ENCODE measurements around the gene PCDHB10.
"Not testable (repeated sequence)": the region's sequence is repeated elsewhere in the genome, so short reads cannot be mapped to it uniquely, and the experiment has no call there.

Gene PCDHB10

DNA sequence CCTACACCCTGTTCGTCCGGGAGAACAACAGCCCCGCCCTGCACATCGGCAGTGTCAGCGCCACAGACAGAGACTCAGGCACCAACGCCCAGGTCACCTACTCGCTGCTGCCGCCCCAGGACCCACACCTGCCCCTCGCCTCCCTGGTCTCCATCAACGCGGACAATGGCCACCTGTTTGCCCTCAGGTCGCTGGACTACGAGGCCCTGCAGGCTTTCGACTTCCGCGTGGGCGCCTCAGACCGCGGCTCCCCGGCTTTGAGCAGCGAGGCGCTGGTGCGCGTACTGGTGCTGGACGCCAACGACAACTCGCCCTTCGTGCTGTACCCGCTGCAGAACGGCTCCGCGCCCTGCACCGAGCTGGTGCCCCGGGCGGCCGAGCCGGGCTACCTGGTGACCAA, 3.5 kb upstream of the PCDHB10 start:
- not testable (repeated sequence) for DNase-seq

GRCh38 chr5:141189131-141189530, 3.0 kb upstream of the PCDHB10 start:
- DNase-seq = not testable (repeated sequence)

- not testable (repeated sequence) for DNase-seq
Observed at GRCh38 chr5:141194332-141194731, 2.2 kb downstream of the PCDHB10 start.

DNA sequence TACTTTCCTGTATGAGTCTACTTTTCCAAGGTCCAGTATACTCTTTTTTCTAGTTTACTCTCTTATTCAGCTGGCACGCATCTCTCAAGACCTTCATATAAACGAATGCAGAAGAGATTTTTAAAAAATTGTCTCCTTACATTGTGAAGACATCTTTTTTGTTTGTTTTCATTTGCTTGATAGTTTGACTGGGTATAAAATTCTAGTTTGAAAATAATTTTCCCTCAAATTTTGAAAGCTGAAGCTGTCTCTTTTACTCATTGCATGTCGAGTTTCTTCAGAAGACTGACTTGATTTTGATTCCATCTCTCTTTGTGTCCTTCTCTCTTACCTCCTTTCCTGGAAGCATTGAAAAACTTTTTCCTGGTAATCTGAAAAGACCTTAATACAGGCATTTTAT, 4.2 kb downstream of the PCDHB10 start:
- DNase-seq = no peak

- DNase-seq = peak; percentile 13
Observed at GRCh38 chr5:141199359-141200235, 7.4 kb downstream of the PCDHB10 start, which contains the start of gene PCDHB11. TSS of gene PCDHB11 (plus strand) at chr5:141199627. CDS start at chr5:141199775, 148 bp downstream.

- not testable (repeated sequence) for DNase-seq
Observed at GRCh38 chr5:141201126-141201525, 9.0 kb downstream of the PCDHB10 start.

DNA sequence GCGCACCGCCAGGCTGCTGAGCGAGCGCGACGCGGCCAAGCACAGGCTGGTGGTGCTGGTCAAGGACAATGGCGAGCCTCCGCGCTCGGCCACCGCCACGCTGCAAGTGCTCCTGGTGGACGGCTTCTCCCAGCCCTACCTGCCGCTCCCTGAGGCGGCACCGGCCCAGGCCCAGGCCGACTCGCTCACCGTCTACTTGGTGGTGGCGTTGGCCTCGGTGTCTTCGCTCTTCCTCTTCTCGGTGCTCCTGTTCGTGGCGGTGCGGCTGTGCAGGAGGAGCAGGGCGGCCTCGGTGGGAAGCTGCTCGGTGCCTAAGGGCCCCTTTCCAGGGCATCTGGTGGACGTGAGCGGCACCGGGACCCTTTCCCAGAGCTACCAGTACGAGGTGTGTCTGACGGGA, 9.5 kb downstream of the PCDHB10 start:
- DNase-seq = not testable (repeated sequence)

DNA sequence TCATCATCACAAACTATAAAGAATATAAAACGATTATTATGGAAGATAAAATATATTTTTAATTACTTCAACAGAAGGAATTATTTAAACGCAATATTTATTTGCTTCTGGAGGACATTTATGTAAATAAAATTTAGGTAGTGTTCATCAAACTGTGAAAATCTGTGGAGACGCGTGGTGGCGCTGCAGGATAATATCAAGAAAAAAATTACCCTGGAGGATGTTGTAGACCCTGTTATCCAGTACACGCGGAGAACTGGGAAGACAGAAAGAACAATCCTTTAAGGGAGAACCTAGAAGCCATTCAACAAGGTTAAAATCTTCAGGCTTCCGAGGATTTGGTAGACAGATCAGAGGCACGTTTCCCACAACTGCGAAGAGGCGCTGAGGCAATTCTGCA, 16.3 kb downstream of the PCDHB10 start, which contains the start of gene PCDHB12:
TSS of gene PCDHB12 (plus strand) at position 242 of the 400 bp plus-strand sequence. CDS start 189 bp downstream, outside the sequence.
- DNase-seq = peak; percentile 3

GRCh38 chr5:141210281-141210680, 18.1 kb downstream of the PCDHB10 start:
- not testable (repeated sequence) for DNase-seq

DNA sequence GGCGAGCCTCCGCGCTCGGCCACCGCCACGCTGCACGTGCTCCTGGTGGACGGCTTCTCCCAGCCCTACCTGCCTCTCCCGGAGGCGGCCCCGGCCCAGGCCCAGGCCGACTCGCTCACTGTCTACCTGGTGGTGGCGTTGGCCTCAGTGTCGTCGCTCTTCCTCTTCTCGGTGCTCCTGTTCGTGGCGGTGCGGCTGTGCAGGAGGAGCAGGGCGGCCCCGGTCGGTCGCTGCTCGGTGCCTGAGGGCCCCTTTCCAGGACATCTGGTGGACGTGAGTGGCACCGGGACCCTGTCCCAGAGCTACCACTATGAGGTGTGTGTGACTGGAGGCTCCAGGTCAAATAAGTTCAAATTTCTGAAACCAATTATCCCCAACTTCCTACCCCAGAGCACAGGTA, 18.7 kb downstream of the PCDHB10 start:
- not testable (repeated sequence) for DNase-seq

DNA sequence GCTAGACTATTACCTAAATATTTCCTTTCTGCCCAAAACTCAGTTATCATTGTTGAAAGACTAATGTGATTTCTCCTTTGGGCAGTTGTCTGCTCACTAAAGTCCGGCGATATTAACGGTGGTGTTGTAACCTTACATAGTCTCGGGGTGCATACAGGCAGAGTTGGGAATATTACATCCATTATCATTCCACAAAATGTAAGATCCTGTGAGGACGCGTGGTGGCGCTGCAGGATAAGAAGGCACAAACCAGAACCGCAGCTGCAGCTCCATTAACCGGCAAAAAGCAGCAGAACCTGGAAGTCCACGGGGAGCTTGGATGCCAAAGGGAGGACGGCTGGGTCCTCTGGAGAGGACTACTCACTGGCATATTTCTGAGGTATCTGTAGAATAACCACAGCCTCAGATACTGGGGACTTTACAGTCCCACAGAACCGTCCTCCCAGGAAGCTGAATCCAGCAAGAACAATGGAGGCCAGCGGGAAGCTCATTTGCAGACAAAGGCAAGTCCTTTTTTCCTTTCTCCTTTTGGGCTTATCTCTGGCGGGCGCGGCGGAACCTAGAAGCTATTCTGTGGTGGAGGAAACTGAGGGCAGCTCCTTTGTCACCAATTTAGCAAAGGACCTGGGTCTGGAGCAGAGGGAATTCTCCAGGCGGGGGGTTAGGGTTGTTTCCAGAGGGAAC, 21.6 kb downstream of the PCDHB10 start, which contains the start of gene PCDHB13:
TSS of gene PCDHB13 (plus strand) at position 264 of the 684 bp plus-strand sequence. CDS start at position 469, 205 bp downstream.
- peak; percentile 20 for DNase-seq

DNA sequence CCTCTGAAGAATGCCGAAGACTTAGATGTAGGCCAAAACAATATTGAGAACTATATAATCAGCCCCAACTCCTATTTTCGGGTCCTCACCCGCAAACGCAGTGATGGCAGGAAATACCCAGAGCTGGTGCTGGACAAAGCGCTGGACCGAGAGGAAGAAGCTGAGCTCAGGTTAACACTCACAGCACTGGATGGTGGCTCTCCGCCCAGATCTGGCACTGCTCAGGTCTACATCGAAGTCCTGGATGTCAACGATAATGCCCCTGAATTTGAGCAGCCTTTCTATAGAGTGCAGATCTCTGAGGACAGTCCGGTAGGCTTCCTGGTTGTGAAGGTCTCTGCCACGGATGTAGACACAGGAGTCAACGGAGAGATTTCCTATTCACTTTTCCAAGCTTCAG, 22.4 kb downstream of the PCDHB10 start:
- DNase-seq = not testable (repeated sequence)

DNA sequence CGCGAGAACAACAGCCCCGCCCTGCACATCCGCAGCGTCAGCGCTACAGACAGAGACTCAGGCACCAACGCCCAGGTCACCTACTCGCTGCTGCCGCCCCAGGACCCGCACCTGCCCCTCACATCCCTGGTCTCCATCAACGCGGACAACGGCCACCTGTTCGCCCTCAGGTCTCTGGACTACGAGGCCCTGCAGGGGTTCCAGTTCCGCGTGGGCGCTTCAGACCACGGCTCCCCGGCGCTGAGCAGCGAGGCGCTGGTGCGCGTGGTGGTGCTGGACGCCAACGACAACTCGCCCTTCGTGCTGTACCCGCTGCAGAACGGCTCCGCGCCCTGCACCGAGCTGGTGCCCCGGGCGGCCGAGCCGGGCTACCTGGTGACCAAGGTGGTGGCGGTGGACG, 23.4 kb downstream of the PCDHB10 start:
- DNase-seq = not testable (repeated sequence)

GRCh38 chr5:141216035-141216434, 23.9 kb downstream of the PCDHB10 start:
- DNase-seq = not testable (repeated sequence)

GRCh38 chr5:141223112-141223783, 31.1 kb downstream of the PCDHB10 start, which contains the start of gene PCDHB14:
TSS of gene PCDHB14 (plus strand) at chr5:141223343. CDS start at chr5:141223506, 163 bp downstream.
- peak; percentile 38 for DNase-seq

GRCh38 chr5:141224844-141225243, 32.7 kb downstream of the PCDHB10 start:
- not testable (repeated sequence) for DNase-seq

GRCh38 chr5:141225421-141225820, 33.3 kb downstream of the PCDHB10 start:
- DNase-seq = not testable (repeated sequence)

- DNase-seq = no peak
Observed at GRCh38 chr5:141234109-141234667, 42.0 kb downstream of the PCDHB10 start.

GRCh38 chr5:141235922-141236321, 43.8 kb downstream of the PCDHB10 start:
- not testable (repeated sequence) for DNase-seq

- no peak for DNase-seq
Observed at GRCh38 chr5:141236516-141237313, 44.6 kb downstream of the PCDHB10 start.

DNA sequence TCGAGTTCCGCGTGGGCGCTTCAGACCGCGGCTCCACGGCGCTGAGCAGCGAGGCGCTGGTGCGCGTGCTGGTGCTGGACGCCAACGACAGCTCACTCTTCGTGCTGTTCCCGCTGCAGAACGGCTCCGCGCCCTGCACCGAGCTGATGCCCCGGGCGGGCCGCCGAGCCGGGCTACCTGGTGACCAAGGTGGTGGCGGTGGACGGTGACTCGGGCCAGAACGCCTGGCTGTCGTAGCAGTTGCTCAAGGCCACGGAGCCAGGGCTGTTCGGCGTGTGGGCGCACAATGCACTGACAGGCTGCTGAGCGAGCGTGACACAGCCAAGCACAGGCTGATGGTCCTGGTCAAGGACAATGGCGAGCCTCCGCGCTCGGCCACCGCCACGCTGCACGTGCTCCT, 49.3 kb downstream of the PCDHB10 start:
- DNase-seq = no peak

Measured in hematopoietic multipotent progenitor cell treated with erythropoietin and hydrocortisone succinate and interleukin-3 and kit ligand, for 4 days (in vitro differentiated cells).